ENCODE results near the gene LRRC55.

The LRRC55 gene

GRCh38 chr11:57240007-57240406 is 58.3 kb downstream of the LRRC55 start:
- Histone ChIP-seq H3K4me1 (ENCODE audit: low read length) (no peaks in the 10 kb centered on the region), H3K9me3 (replicated peaks; ENCODE audit: insufficient read depth, low read length) (no peaks in the 10 kb centered on the region), H3K36me3 (replicated peaks; ENCODE audit: insufficient read depth, low read length) (no peaks in the 10 kb centered on the region), H3F3A (ENCODE audit: insufficient read depth, low read length) (no peaks in the 10 kb centered on the region), H3K4me2 (ENCODE audit: low read depth, low read length) (no peak overlapping the region), H3K4me3 (ENCODE audit: low read length) (no peak overlapping the region), H2AFZ (ENCODE audit: low read length) (no peak overlapping the region), H3K27me3 (replicated peaks; ENCODE audit: insufficient read depth, low read length) (no peaks in the 10 kb centered on the region), H3K9me2 (replicated peaks; ENCODE audit: insufficient read depth, low read length) (no peaks in the 10 kb centered on the region), H3K27ac (ENCODE audit: low read length) (no peak overlapping the region), H3K79me2 (ENCODE audit: low read length) (no peaks in the 10 kb centered on the region), H4K20me1 (ENCODE audit: insufficient read depth, low read length) (no peaks in the 10 kb centered on the region), H3K9ac (ENCODE audit: low read length) (no peak overlapping the region)
- TF ChIP-seq, protein P1, sequence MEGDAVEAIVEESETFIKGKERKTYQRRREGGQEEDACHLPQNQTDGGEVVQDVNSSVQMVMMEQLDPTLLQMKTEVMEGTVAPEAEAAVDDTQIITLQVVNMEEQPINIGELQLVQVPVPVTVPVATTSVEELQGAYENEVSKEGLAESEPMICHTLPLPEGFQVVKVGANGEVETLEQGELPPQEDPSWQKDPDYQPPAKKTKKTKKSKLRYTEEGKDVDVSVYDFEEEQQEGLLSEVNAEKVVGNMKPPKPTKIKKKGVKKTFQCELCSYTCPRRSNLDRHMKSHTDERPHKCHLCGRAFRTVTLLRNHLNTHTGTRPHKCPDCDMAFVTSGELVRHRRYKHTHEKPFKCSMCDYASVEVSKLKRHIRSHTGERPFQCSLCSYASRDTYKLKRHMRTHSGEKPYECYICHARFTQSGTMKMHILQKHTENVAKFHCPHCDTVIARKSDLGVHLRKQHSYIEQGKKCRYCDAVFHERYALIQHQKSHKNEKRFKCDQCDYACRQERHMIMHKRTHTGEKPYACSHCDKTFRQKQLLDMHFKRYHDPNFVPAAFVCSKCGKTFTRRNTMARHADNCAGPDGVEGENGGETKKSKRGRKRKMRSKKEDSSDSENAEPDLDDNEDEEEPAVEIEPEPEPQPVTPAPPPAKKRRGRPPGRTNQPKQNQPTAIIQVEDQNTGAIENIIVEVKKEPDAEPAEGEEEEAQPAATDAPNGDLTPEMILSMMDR (IDR thresholded peaks at IDR 0.05; ENCODE audit: low read length), result no peak
- no peak for TF ChIP-seq EZH2 (optimal IDR thresholded peaks at IDR 0.05; ENCODE audit: low read depth, low read length)
- no peak for TF ChIP-seq EZH2phosphoT487 (IDR thresholded peaks at IDR 0.05; ENCODE audit: low read length)
- no peak for DNase-seq

- Histone ChIP-seq H3K9me2 (replicated peaks; ENCODE audit: insufficient read depth, low read length) (no peaks in the 10 kb centered on the region), H3K27me3 (replicated peaks; ENCODE audit: insufficient read depth, low read length) (no peaks in the 10 kb centered on the region), H3F3A (ENCODE audit: insufficient read depth, low read length) (no peaks in the 10 kb centered on the region), H3K4me2 (ENCODE audit: low read depth, low read length) (no peak overlapping the region), H3K27ac (ENCODE audit: low read length) (no peak overlapping the region), H3K4me1 (ENCODE audit: low read length) (no peaks in the 10 kb centered on the region), H3K4me3 (ENCODE audit: low read length) (no peak overlapping the region), H3K36me3 (replicated peaks; ENCODE audit: insufficient read depth, low read length) (no peaks in the 10 kb centered on the region), H3K9me3 (replicated peaks; ENCODE audit: insufficient read depth, low read length) (no peaks in the 10 kb centered on the region), H3K79me2 (ENCODE audit: low read length) (no peaks in the 10 kb centered on the region), H2AFZ (ENCODE audit: low read length) (no peak overlapping the region), H4K20me1 (ENCODE audit: insufficient read depth, low read length) (no peaks in the 10 kb centered on the region), H3K9ac (ENCODE audit: low read length) (no peak overlapping the region)
- TF ChIP-seq, protein P1 (IDR thresholded peaks at IDR 0.05; ENCODE audit: low read length), result no peak
- TF ChIP-seq EZH2phosphoT487 (IDR thresholded peaks at IDR 0.05; ENCODE audit: low read length), result no peak
- no peak for TF ChIP-seq EZH2 (optimal IDR thresholded peaks at IDR 0.05; ENCODE audit: low read depth, low read length)
- DNase-seq, result no peak
Measured at GRCh38 chr11:57240757-57241156, 59.0 kb downstream of the LRRC55 start.

All from MM.1S (cell line).